Measurements from ENCODE around the gene FHOD3.

The FHOD3 gene

DNA sequence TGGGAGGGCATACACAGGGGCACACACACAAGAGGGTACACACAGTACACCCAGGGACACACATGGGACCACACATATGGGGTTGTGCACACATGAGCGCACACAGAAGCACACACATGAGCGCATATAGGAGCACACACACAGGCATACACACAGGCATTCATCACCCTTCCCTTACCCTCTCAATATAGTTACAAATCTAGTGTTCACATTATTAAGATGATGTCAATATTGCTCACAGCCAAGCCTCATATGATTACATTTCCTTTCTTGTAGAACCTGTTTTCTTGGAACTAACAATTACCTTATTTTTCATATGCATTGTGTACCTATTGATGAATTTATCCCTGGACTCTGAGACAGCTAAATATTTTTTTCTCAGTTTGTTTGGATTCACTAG, 156.7 kb downstream of the FHOD3 start:
- TF ChIP-seq TAF1 (IDR thresholded peaks at IDR 0.05; ENCODE audit: low read depth, low read length): no peak
- TF ChIP-seq POLR2AphosphoS5 (IDR thresholded peaks at IDR 0.05; ENCODE audit: low read depth, low read length): no peak
- no peak for TF ChIP-seq SPI1 (IDR thresholded peaks at IDR 0.05; ENCODE audit: low read depth, low read length)
- TF ChIP-seq POU2F2 (IDR thresholded peaks at IDR 0.05; ENCODE audit: low read depth, low read length): no peak
- no peak for TF ChIP-seq PAX5 (IDR thresholded peaks at IDR 0.05; ENCODE audit: insufficient read depth, low read length, severe bottlenecking)
- no peak for TF ChIP-seq POLR2A (IDR thresholded peaks at IDR 0.05; ENCODE audit: low read depth, low read length)
- DNase-seq (ENCODE audit: insufficient read length, low spot score) (no peak), FAIRE-seq (no peak)

DNA sequence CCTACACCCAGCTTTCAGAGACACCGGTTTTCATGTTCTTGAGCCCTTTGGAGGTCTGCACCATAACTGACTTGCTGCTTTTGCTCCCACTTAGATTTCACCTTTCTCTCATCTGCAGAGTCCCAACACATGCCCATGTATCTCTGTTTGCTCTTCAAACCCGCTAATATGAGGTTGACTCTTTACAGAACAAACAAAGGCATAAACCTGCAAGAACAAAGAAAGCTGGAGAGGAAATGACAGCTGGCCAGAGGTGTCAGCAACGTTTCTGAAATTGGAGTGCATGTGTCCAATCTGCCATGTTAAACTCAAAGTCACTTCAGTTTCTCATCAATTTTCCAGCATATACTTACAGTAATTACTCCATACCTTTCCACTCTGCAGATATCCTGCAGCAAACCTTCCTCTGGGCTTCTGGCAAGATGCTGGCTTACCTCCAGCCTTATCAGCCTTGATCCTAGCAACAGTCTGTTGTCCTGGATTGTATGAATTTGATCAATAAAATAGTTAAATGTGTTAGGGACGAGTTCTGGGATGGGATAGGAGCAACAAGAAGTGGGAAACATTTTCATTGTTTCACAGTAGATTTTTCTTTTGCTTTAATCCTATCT, 157.4 kb downstream of the FHOD3 start:
- no peak for FAIRE-seq
- TF ChIP-seq SPI1 (IDR thresholded peaks at IDR 0.05; ENCODE audit: low read depth, low read length) (no peak), POLR2A (IDR thresholded peaks at IDR 0.05; ENCODE audit: low read depth, low read length) (no peak), TAF1 (IDR thresholded peaks at IDR 0.05; ENCODE audit: low read depth, low read length) (no peak), PAX5 (IDR thresholded peaks at IDR 0.05; ENCODE audit: insufficient read depth, low read length, severe bottlenecking) (no peak), POU2F2 (IDR thresholded peaks at IDR 0.05; ENCODE audit: low read depth, low read length) (no peak), POLR2AphosphoS5 (IDR thresholded peaks at IDR 0.05; ENCODE audit: low read depth, low read length) (no peak)
- no peak for DNase-seq (ENCODE audit: insufficient read length, low spot score)

DNA sequence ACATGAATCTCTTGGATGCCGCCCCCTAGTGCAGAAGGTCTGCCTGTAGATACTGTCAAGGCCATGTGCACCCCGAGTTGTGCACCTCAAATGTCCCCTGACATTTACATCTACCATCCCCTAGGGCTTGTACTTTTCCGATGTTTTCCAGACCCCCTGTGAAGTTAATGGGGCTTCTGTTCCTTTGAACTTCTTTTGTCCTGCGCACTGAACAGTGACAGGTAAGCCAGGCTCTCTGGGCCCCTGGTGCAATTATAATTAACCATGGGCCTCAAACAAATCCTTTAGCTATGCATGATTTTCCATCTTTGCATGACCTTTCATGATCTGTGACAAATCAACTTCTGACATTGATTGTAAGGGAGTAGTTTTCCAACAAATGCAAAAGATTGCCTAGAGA, 158.4 kb downstream of the FHOD3 start:
- TF ChIP-seq SPI1 (IDR thresholded peaks at IDR 0.05; ENCODE audit: low read depth, low read length) (no peak), POLR2AphosphoS5 (IDR thresholded peaks at IDR 0.05; ENCODE audit: low read depth, low read length) (no peak), TAF1 (IDR thresholded peaks at IDR 0.05; ENCODE audit: low read depth, low read length) (no peak), POU2F2 (IDR thresholded peaks at IDR 0.05; ENCODE audit: low read depth, low read length) (no peak), PAX5 (IDR thresholded peaks at IDR 0.05; ENCODE audit: insufficient read depth, low read length, severe bottlenecking) (no peak), POLR2A (IDR thresholded peaks at IDR 0.05; ENCODE audit: low read depth, low read length) (no peak)
- DNase-seq (ENCODE audit: insufficient read length, low spot score) (no peak), FAIRE-seq (no peak)

DNA sequence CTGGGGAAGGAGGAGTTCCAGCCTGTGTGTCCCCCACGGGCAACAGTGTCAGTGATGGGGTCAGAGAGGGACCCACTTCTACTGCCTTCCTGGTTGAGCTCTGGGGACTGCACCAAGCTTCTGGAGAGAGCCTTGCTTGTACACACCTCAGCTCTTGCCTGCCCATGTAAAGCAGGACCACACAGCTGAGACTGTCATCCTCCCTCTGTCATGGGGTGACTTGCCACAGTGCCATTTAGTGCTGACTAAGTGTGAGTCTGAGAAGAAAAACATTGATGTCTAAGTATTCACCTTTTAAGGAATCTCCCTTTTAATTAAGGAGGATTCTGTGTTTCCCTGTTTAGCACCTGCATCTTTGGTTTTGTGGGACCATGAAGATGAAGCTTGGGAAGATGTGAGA, 159.1 kb downstream of the FHOD3 start:
- FAIRE-seq (no peak), DNase-seq (ENCODE audit: insufficient read length, low spot score) (no peak)
- TF ChIP-seq POLR2AphosphoS5 (IDR thresholded peaks at IDR 0.05; ENCODE audit: low read depth, low read length): no peak
- TF ChIP-seq SPI1 (IDR thresholded peaks at IDR 0.05; ENCODE audit: low read depth, low read length): no peak
- TF ChIP-seq POLR2A (IDR thresholded peaks at IDR 0.05; ENCODE audit: low read depth, low read length): no peak
- no peak for TF ChIP-seq TAF1 (IDR thresholded peaks at IDR 0.05; ENCODE audit: low read depth, low read length)
- no peak for TF ChIP-seq POU2F2 (IDR thresholded peaks at IDR 0.05; ENCODE audit: low read depth, low read length)
- TF ChIP-seq PAX5 (IDR thresholded peaks at IDR 0.05; ENCODE audit: insufficient read depth, low read length, severe bottlenecking): no peak

DNA sequence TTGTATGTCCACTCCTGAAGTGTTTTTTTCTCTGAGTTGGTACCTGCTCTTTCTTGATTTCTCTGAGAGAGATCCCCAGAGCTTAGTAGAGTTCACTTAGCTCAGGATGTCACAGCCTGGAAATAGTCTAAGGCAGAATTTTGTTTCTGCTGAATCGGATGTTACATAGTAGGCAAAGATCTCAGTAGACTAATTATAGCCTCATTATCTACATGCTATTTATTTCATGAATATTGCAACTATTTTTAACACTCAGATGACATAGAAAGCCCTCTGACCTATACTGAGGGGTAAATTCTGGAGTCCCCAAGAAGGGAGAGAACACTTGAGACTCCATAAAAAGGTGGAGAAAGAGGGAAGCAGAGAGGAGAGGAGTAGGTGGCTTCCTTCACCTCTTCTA, 160.2 kb downstream of the FHOD3 start:
- DNase-seq (ENCODE audit: insufficient read length, low spot score) (no peak), FAIRE-seq (no peak)
- no peak for TF ChIP-seq POLR2A (IDR thresholded peaks at IDR 0.05; ENCODE audit: low read depth, low read length)
- no peak for TF ChIP-seq POU2F2 (IDR thresholded peaks at IDR 0.05; ENCODE audit: low read depth, low read length)
- no peak for TF ChIP-seq POLR2AphosphoS5 (IDR thresholded peaks at IDR 0.05; ENCODE audit: low read depth, low read length)
- no peak for TF ChIP-seq SPI1 (IDR thresholded peaks at IDR 0.05; ENCODE audit: low read depth, low read length)

DNA sequence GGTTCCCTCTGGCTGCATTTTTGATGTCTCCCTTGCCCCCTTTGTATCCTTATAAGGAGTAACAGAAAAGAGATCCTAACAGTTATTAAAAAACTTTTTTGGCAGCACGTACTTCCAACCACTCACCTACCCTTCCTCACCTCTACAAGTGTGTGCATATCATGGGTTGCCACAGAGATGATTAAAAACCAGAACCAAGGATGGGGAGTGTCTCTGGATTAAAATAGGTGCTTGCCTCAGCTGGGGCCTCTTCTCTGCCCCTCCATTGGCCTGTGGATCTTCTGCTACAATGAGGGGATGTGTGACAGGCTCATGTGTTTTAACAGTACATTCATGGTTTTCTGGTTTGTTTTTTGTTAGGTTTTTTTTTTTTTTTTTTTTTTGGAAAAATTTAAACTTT, 160.8 kb downstream of the FHOD3 start:
- FAIRE-seq (no peak), DNase-seq (ENCODE audit: insufficient read length, low spot score) (no peak)
- TF ChIP-seq PAX5 (IDR thresholded peaks at IDR 0.05; ENCODE audit: insufficient read depth, low read length, severe bottlenecking): no peak
- no peak for TF ChIP-seq POLR2A (IDR thresholded peaks at IDR 0.05; ENCODE audit: low read depth, low read length)
- TF ChIP-seq TAF1 (IDR thresholded peaks at IDR 0.05; ENCODE audit: low read depth, low read length): no peak
- TF ChIP-seq SPI1 (IDR thresholded peaks at IDR 0.05; ENCODE audit: low read depth, low read length): no peak
- no peak for TF ChIP-seq POU2F2 (IDR thresholded peaks at IDR 0.05; ENCODE audit: low read depth, low read length)
- no peak for TF ChIP-seq POLR2AphosphoS5 (IDR thresholded peaks at IDR 0.05; ENCODE audit: low read depth, low read length)

DNA sequence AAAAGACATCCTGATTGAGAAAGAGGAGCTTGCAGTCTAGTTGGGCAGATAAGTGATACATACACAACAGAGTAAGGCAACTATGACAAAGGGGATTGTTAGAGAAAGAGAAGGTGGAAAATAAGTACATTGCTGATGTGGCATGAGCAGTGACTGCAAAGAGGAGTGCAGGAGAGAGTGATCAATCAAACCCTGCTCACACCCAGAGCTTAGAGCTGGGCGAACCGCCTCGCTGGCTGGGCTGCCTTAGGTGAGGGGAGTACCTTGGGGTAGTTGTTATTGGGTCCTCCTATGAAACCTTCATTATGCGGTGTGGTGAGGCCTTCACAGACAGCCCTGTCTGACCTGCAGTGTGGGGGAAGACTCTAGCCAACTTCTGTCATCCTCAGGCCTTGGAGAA, 161.7 kb downstream of the FHOD3 start:
- DNase-seq (ENCODE audit: insufficient read length, low spot score) (no peak), FAIRE-seq (no peak)
- TF ChIP-seq POU2F2 (IDR thresholded peaks at IDR 0.05; ENCODE audit: low read depth, low read length) (no peak), POLR2AphosphoS5 (IDR thresholded peaks at IDR 0.05; ENCODE audit: low read depth, low read length) (no peak), POLR2A (IDR thresholded peaks at IDR 0.05; ENCODE audit: low read depth, low read length) (no peak), TAF1 (IDR thresholded peaks at IDR 0.05; ENCODE audit: low read depth, low read length) (no peak), SPI1 (IDR thresholded peaks at IDR 0.05; ENCODE audit: low read depth, low read length) (no peak), PAX5 (IDR thresholded peaks at IDR 0.05; ENCODE audit: insufficient read depth, low read length, severe bottlenecking) (no peak)

DNA sequence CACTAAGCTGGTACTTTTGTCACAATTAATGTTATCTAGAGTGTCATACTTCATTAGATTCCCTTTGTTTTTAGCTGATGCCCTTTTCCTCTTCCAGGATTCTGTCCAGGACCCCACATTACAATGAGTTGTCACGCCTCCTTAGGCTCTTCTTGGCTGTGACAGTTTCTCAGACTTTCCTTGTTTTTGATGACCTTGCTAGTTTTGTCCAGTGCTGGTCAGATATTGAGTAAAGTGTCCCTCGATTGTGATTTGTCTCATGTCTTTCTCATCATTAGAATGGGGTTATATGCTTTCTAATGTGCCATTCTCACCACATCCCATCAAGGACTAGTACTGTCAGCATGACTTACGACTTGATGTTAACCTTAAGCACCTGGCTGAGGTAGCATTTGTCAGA, 162.3 kb downstream of the FHOD3 start:
- FAIRE-seq: no peak
- DNase-seq (ENCODE audit: insufficient read length, low spot score): no peak
- TF ChIP-seq POLR2A (IDR thresholded peaks at IDR 0.05; ENCODE audit: low read depth, low read length) (no peak), PAX5 (IDR thresholded peaks at IDR 0.05; ENCODE audit: insufficient read depth, low read length, severe bottlenecking) (no peak), SPI1 (IDR thresholded peaks at IDR 0.05; ENCODE audit: low read depth, low read length) (no peak), POU2F2 (IDR thresholded peaks at IDR 0.05; ENCODE audit: low read depth, low read length) (no peak), POLR2AphosphoS5 (IDR thresholded peaks at IDR 0.05; ENCODE audit: low read depth, low read length) (no peak), TAF1 (IDR thresholded peaks at IDR 0.05; ENCODE audit: low read depth, low read length) (no peak)

DNA sequence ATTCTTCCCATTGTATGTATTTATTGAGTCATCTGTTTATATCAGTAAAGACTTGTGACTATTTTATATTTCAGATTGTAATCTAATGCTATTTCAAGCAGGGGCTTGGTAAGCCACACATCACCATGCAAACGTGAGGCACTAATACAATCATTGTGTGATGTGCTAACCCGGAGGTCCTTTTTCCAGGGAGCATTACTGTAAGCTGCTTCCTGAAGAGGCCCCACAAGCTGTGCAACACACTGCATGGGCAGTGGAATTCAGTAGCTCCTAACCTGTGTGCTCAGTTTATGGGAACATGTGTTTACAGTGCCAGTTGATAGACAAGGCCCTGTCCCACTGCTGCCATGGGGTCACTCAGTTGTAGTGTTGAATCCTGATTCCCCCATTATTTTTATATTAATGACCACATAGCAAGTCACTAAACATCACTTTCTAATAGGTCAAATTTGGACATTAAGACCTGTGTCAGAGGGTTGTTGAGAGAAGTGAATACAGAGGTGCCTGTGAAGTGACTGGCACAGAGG, 162.9 kb downstream of the FHOD3 start:
- TF ChIP-seq PAX5 (IDR thresholded peaks at IDR 0.05; ENCODE audit: insufficient read depth, low read length, severe bottlenecking) (no peak), POU2F2 (IDR thresholded peaks at IDR 0.05; ENCODE audit: low read depth, low read length) (no peak), TAF1 (IDR thresholded peaks at IDR 0.05; ENCODE audit: low read depth, low read length) (no peak), SPI1 (IDR thresholded peaks at IDR 0.05; ENCODE audit: low read depth, low read length) (no peak), POLR2A (IDR thresholded peaks at IDR 0.05; ENCODE audit: low read depth, low read length) (no peak), POLR2AphosphoS5 (IDR thresholded peaks at IDR 0.05; ENCODE audit: low read depth, low read length) (no peak)
- DNase-seq (ENCODE audit: insufficient read length, low spot score): no peak
- FAIRE-seq: no peak

DNA sequence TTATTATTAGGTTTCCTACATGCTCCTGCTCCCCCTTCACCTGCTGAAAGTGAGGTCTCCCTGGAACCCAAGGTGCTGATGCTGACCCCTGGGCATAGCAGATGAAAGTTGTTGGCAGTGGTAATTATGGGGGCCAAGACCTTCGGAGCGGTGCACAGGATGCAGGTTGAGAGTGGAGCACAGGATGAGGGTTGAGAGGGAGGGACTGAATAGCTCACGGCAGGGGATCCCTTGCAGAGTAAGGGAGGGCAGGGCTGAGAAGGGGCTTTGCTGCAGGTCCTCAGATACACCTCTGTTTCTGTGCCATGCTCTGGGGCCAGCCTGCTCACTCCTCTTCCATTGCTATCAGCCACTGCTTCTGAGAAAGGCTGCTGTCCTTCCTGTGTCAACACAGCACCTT, 163.3 kb downstream of the FHOD3 start:
- no peak for DNase-seq (ENCODE audit: insufficient read length, low spot score)
- no peak for FAIRE-seq
- no peak for TF ChIP-seq SPI1 (IDR thresholded peaks at IDR 0.05; ENCODE audit: low read depth, low read length)
- TF ChIP-seq POLR2AphosphoS5 (IDR thresholded peaks at IDR 0.05; ENCODE audit: low read depth, low read length): no peak
- no peak for TF ChIP-seq PAX5 (IDR thresholded peaks at IDR 0.05; ENCODE audit: insufficient read depth, low read length, severe bottlenecking)
- no peak for TF ChIP-seq TAF1 (IDR thresholded peaks at IDR 0.05; ENCODE audit: low read depth, low read length)
- no peak for TF ChIP-seq POU2F2 (IDR thresholded peaks at IDR 0.05; ENCODE audit: low read depth, low read length)
- no peak for TF ChIP-seq POLR2A (IDR thresholded peaks at IDR 0.05; ENCODE audit: low read depth, low read length)

Data from GM12891 (cell line).